Measurements from ENCODE around the gene TMEM247.

DNA sequence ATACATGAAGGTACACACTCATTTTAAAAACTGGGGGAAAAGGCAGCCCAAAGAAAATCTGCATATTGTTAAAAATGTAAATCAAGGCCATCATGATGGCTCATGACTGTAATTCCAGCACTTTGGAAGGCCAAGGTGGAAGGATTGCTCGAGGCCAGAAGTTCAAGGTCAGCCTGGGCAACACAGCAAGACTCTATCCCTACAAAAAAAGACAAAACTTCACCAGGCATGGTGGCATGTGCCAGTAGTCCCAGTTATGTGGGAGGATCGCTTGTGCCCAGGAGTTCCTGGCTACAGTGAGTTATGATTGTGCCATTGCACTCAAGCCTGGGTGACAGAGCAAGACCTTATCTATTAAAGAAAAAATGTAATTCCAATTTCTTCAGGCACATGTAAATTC lies 34.6 kb upstream of the TMEM247 start:
- TF ChIP-seq, protein P1, sequence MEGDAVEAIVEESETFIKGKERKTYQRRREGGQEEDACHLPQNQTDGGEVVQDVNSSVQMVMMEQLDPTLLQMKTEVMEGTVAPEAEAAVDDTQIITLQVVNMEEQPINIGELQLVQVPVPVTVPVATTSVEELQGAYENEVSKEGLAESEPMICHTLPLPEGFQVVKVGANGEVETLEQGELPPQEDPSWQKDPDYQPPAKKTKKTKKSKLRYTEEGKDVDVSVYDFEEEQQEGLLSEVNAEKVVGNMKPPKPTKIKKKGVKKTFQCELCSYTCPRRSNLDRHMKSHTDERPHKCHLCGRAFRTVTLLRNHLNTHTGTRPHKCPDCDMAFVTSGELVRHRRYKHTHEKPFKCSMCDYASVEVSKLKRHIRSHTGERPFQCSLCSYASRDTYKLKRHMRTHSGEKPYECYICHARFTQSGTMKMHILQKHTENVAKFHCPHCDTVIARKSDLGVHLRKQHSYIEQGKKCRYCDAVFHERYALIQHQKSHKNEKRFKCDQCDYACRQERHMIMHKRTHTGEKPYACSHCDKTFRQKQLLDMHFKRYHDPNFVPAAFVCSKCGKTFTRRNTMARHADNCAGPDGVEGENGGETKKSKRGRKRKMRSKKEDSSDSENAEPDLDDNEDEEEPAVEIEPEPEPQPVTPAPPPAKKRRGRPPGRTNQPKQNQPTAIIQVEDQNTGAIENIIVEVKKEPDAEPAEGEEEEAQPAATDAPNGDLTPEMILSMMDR (IDR thresholded peaks at IDR 0.05), result no peak
- TF ChIP-seq POLR2A (IDR thresholded peaks at IDR 0.05), result no peak

Measured in adrenal gland (tissue), 5 donors.